ENCODE measurements around the gene KCNJ18.
A peak's percentile ranks its signal among the peaks of the same experiment; 100 is the strongest.
"Not testable (repeated sequence)": the region's sequence is repeated elsewhere in the genome, so short reads cannot be mapped to it uniquely, and the experiment has no call there.

Gene KCNJ18

DNA sequence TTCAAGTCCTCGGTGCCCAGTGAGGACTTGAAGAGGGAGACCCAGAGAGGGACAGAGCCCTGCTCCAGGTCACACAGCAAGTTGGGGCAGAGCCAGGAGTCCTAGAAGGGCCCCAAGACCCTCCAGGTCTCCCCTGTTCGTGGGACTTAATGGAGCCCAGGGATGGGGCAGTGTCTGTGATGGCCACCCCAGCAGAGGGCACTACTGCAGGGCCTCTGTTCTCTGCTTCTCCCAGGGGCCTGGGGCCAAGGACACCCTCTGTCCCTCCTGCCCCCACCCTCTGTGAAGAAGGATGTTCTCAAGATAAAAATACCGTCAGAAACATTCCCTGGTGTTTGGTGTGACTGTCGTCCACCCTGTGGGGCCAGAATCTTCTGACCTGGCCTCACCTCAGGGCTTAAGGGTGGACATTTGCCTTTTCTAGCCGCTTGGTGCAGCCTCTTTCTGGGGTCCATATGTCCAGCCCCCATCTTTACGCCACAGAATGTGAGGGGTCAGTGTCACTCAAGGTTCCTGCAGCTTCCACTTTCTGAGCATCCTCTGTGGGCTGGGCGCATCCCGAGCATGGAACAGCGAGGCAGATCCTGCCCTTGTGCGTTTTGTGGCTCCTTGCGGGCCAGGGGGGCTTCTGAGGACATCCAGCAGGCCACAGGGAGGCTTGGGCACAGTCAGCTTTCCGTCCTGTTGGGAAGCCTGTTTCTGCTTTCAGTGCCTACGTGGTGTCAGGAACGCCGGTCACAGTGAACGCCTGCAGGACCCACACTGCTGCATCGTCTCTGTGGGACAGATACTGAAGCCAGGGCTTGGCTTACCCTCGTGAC, at the start of gene KCNJ18:
TSS of gene KCNJ18 (plus strand) at position 641 of the 821 bp plus-strand sequence. CDS start 10,264 bp downstream, outside the sequence.
- H3K4me1 ChIP-seq (ENCODE audit: control insufficient read depth, insufficient read depth, low read length); POLR2A ChIA-PET; H3K36me3 ChIP-seq (ENCODE audit: control insufficient read depth in 2 of 2, insufficient read depth in 1 of 2, low read length in 2 of 2); CTCF ChIA-PET; H3K4me3 ChIP-seq (ENCODE audit: low read depth, low read length); H3K27ac ChIP-seq (ENCODE audit: extremely low read depth, low read depth, low read length); H3K9me3 ChIP-seq (ENCODE audit: control insufficient read depth, insufficient read depth, low read depth, low read length): not testable (repeated sequence)

DNA sequence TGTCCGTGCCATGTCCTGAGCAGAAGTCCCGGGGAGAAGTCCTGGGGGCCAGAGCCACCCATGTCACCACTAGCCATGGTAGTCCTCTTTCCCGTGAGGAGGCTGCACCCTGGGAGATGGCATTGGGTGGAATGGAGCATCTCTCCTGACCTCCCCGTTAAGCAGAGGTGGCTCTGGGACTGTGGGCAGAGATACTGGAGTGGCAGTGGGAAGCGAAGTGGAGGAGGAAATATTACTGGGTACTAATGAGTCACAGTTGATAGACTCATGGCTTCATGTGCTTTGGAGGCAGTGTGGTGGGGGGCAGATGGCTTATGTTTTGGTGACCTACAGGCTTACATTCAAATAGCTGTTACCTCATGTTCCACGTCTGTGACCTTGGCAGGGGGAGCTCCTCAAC, 44.2 kb upstream of the KCNJ18 start:
- POLR2A ChIA-PET; H3K4me3 ChIP-seq (ENCODE audit: low read depth, low read length); H3K4me1 ChIP-seq (ENCODE audit: control insufficient read depth, insufficient read depth, low read length); H3K9me3 ChIP-seq (ENCODE audit: control insufficient read depth, insufficient read depth, low read depth, low read length); H3K36me3 ChIP-seq (ENCODE audit: control insufficient read depth in 2 of 2, insufficient read depth in 1 of 2, low read length in 2 of 2); H3K27ac ChIP-seq (ENCODE audit: extremely low read depth, low read depth, low read length); CTCF ChIA-PET: not testable (repeated sequence)
- TF ChIP-seq ZFHX2 (tag by site-specific recombination; conservative IDR thresholded peaks at IDR 0.05) (peak; percentile 60), EGR2 (tag by site-specific recombination; IDR thresholded peaks at IDR 0.05; ENCODE audit: low read depth) (peak; percentile 84)

DNA sequence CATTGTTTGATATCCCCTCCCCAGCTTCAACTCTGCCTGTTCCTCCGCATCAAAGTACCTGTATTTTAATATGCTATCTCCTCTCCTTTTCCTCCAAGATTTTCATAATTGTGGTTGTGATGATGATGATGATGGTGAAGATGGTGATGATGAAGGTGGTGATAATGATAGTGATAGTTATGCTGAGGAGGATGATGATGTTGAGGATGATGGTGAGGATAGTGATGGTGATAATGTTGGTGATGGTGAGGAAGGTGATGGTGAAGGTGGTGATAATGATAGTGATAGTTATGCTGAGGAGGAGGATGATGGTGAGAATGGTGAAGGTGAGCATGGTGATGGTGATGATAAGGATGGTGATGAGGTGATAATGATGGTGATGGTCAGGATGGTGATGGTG, 42.3 kb upstream of the KCNJ18 start:
- H3K36me3 ChIP-seq (ENCODE audit: control insufficient read depth in 2 of 2, insufficient read depth in 1 of 2, low read length in 2 of 2); POLR2A ChIA-PET; CTCF ChIA-PET; H3K4me1 ChIP-seq (ENCODE audit: control insufficient read depth, insufficient read depth, low read length); H3K9me3 ChIP-seq (ENCODE audit: control insufficient read depth, insufficient read depth, low read depth, low read length); H3K4me3 ChIP-seq (ENCODE audit: low read depth, low read length); H3K27ac ChIP-seq (ENCODE audit: extremely low read depth, low read depth, low read length): not testable (repeated sequence)
- TF ChIP-seq, protein P1, sequence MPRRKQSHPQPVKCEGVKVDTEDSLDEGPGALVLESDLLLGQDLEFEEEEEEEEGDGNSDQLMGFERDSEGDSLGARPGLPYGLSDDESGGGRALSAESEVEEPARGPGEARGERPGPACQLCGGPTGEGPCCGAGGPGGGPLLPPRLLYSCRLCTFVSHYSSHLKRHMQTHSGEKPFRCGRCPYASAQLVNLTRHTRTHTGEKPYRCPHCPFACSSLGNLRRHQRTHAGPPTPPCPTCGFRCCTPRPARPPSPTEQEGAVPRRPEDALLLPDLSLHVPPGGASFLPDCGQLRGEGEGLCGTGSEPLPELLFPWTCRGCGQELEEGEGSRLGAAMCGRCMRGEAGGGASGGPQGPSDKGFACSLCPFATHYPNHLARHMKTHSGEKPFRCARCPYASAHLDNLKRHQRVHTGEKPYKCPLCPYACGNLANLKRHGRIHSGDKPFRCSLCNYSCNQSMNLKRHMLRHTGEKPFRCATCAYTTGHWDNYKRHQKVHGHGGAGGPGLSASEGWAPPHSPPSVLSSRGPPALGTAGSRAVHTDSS (tag by site-specific recombination; IDR thresholded peaks at IDR 0.05) = peak; percentile 97

DNA sequence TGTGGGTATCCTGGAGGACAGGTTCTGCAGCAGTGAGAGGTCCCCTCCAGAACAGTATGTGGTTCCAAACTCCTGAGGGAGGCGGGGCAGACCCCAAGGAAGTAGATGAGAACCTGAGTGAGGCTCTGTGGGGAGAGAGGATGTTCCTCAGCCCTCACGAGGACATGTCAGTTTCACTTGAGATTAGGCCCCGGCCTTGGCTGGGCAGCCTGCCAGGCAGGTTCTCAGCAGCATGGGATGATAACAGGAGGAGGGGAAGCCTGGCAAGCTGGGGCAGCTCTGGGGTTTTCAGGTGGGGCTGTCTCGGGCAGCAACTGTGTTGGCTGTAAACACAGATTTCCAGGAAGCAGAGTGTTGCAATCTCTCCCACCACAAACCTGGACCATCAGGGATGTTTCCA, 40.3 kb upstream of the KCNJ18 start:
- H3K9me3 ChIP-seq (ENCODE audit: control insufficient read depth, insufficient read depth, low read depth, low read length); H3K27ac ChIP-seq (ENCODE audit: extremely low read depth, low read depth, low read length); POLR2A ChIA-PET; H3K4me3 ChIP-seq (ENCODE audit: low read depth, low read length); CTCF ChIA-PET; H3K36me3 ChIP-seq (ENCODE audit: control insufficient read depth in 2 of 2, insufficient read depth in 1 of 2, low read length in 2 of 2); H3K4me1 ChIP-seq (ENCODE audit: control insufficient read depth, insufficient read depth, low read length): not testable (repeated sequence)

- POLR2A ChIA-PET; CTCF ChIA-PET; H3K9me3 ChIP-seq (ENCODE audit: control insufficient read depth, insufficient read depth, low read depth, low read length); H3K4me1 ChIP-seq (ENCODE audit: control insufficient read depth, insufficient read depth, low read length); H3K27ac ChIP-seq (ENCODE audit: extremely low read depth, low read depth, low read length); H3K36me3 ChIP-seq (ENCODE audit: control insufficient read depth in 2 of 2, insufficient read depth in 1 of 2, low read length in 2 of 2); H3K4me3 ChIP-seq (ENCODE audit: low read depth, low read length): not testable (repeated sequence)
Observed at GRCh38 chr17:21653211-21653610, 39.1 kb upstream of the KCNJ18 start.

DNA sequence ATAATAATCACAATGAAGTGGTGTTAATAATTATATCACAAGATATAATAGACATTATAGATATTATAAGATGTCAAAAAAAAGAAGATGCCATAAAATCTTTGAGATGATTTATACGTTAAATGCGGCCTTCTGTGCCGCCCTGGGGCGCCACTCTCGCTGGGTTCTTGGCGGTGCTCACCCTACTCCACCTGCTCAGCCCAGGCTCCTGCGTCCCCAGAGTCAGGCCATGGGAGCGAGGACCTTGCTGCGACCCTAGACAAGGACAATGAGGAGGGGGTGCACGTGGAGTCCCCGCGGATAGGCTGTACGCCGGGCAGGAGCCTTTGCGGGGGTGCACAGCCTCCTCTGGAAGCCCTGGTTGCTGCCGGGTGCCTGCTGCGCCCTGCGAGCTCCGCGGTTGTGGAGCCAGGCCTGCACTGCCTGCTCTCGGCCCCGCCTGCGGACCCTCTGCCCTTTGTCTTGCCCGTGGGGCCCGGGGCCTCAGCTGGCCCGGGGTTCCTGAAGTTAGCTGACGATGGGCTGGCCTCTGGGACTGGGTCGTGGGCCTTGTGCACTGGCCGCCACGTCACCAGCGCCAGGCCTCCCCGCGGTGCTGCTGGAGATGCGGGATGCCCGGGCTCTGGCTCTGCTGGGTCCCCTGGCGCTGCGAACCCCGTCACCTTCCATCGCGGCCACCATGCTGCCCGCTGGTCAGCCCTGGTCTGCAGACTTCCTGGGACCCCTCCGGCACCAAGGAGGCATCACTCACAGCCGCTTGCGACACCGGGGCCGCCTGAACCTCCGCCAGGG, 35.6 kb upstream of the KCNJ18 start:
- H3K9me3 ChIP-seq (ENCODE audit: control insufficient read depth, insufficient read depth, low read depth, low read length); CTCF ChIA-PET; H3K27ac ChIP-seq (ENCODE audit: extremely low read depth, low read depth, low read length); POLR2A ChIA-PET; H3K4me1 ChIP-seq (ENCODE audit: control insufficient read depth, insufficient read depth, low read length); H3K36me3 ChIP-seq (ENCODE audit: control insufficient read depth in 2 of 2, insufficient read depth in 1 of 2, low read length in 2 of 2); H3K4me3 ChIP-seq (ENCODE audit: low read depth, low read length): not testable (repeated sequence)

GRCh38 chr17:21659635-21660034, 32.7 kb upstream of the KCNJ18 start:
- H3K36me3 ChIP-seq (ENCODE audit: control insufficient read depth in 2 of 2, insufficient read depth in 1 of 2, low read length in 2 of 2); H3K4me1 ChIP-seq (ENCODE audit: control insufficient read depth, insufficient read depth, low read length); H3K9me3 ChIP-seq (ENCODE audit: control insufficient read depth, insufficient read depth, low read depth, low read length); CTCF ChIA-PET; H3K27ac ChIP-seq (ENCODE audit: extremely low read depth, low read depth, low read length); H3K4me3 ChIP-seq (ENCODE audit: low read depth, low read length); POLR2A ChIA-PET: not testable (repeated sequence)

- H3K9me3 ChIP-seq (ENCODE audit: control insufficient read depth, insufficient read depth, low read depth, low read length); H3K36me3 ChIP-seq (ENCODE audit: control insufficient read depth in 2 of 2, insufficient read depth in 1 of 2, low read length in 2 of 2); POLR2A ChIA-PET; CTCF ChIA-PET; H3K4me3 ChIP-seq (ENCODE audit: low read depth, low read length); H3K27ac ChIP-seq (ENCODE audit: extremely low read depth, low read depth, low read length); H3K4me1 ChIP-seq (ENCODE audit: control insufficient read depth, insufficient read depth, low read length): not testable (repeated sequence)
Observed at GRCh38 chr17:21661455-21661854, 30.9 kb upstream of the KCNJ18 start.

DNA sequence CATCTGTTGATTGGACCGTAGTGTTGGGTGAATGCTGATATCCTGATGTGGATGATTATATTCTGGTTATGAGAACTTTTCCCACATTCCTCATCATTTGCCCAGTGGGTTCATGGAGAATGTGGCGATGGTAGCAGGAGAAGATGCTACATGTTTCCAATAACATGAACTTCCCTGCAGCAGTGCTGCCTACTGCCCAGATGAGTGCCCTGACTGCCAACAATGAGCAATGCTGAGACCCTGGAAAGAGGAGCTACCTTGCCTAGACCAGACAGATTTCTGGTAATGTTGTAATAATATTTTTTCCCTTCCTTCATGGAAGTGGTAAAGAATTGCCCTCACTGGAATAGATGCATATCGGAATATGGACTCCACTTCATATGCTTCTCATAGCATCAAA, 29.2 kb upstream of the KCNJ18 start:
- H3K27ac ChIP-seq (ENCODE audit: extremely low read depth, low read depth, low read length); H3K36me3 ChIP-seq (ENCODE audit: control insufficient read depth in 2 of 2, insufficient read depth in 1 of 2, low read length in 2 of 2); H3K4me3 ChIP-seq (ENCODE audit: low read depth, low read length); CTCF ChIA-PET; H3K9me3 ChIP-seq (ENCODE audit: control insufficient read depth, insufficient read depth, low read depth, low read length); POLR2A ChIA-PET; H3K4me1 ChIP-seq (ENCODE audit: control insufficient read depth, insufficient read depth, low read length): not testable (repeated sequence)

Data from HEK293 (cell line).